GM12873 (cell line): ENCODE data around the gene GPD1L.
A peak's percentile ranks its signal among the peaks of the same experiment; 100 is the strongest.

Experiments used
- CTCF ChIP-seq: IDR thresholded peaks from 2 replicates; pipeline ENCODE4 v1.5.1; 2012; ENCODE audit warnings: low read depth, mild to moderate bottlenecking, moderate library complexity, low read length, control low read depth; ENCODE audit not compliant: insufficient read depth; ENCODE audit errors: missing control alignments

GPD1L gene

GRCh38 chr3:32175607-32176197 lies 69.3 kb downstream of the GPD1L start:
- TF ChIP-seq CTCF, result peak; percentile 73

GRCh38 chr3:32176989-32177701 lies 70.7 kb downstream of the GPD1L start:
- TF ChIP-seq CTCF, result peak; percentile 71

GRCh38 chr3:32177702-32178198 lies 71.3 kb downstream of the GPD1L start:
- peak; percentile 89 for TF ChIP-seq CTCF

- no peak for TF ChIP-seq CTCF
These were observed 73.8 kb downstream of the GPD1L start for GRCh38 chr3:32180141-32180784.

GRCh38 chr3:32181365-32181764 lies 74.9 kb downstream of the GPD1L start:
- no peak for TF ChIP-seq CTCF

- no peak for TF ChIP-seq CTCF
These were observed 75.4 kb downstream of the GPD1L start for GRCh38 chr3:32181796-32182195.

- TF ChIP-seq CTCF, result no peak
These were observed 77.8 kb downstream of the GPD1L start for GRCh38 chr3:32184187-32184730.
